Adipose tissue (tissue), 3 donors: ENCODE data around the gene RLN1. TPM values are rescaled to one million over a fixed set of nuclear protein-coding genes. Genes with fewer than 3 reads are reported as not detected.
"Not testable (repeated sequence)": the region's sequence is repeated elsewhere in the genome, so short reads cannot be mapped to it uniquely, and the experiment has no call there.

Experiments
- H3K27ac ChIP-seq: one replicate; pipeline ENCODE4 v1.5.1; 2013; ENCODE audit warnings: low read depth, low read length
- WGBS, 3 donors: extraction: QIAGEN DNeasy Blood & Tissue Kit; methylation state at CpG; one replicate each; pipeline ENCODE4 v1.1.7; 2013; 5-methylcytosine and 5-hydroxymethylcytosine counted together
- polyA plus RNA-seq, 3 donors: library from polyadenylated mRNA; stranded (reverse); fragments of 200-250 nt; gene quantifications; one replicate each; pipeline ENCODE4 v1.2.3, GENCODE V29; 2013
- donor health status: healthy with polysubstance abuse.
- donor health status: Bipolar disorder and iron deficiency.
- donor health status: healthy.

The RLN1 gene, protein sequence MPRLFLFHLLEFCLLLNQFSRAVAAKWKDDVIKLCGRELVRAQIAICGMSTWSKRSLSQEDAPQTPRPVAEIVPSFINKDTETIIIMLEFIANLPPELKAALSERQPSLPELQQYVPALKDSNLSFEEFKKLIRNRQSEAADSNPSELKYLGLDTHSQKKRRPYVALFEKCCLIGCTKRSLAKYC
- polyA plus RNA-seq, result under 1 TPM in 1 of 3 donors, not detected in 2; 0.18 TPM

DNA sequence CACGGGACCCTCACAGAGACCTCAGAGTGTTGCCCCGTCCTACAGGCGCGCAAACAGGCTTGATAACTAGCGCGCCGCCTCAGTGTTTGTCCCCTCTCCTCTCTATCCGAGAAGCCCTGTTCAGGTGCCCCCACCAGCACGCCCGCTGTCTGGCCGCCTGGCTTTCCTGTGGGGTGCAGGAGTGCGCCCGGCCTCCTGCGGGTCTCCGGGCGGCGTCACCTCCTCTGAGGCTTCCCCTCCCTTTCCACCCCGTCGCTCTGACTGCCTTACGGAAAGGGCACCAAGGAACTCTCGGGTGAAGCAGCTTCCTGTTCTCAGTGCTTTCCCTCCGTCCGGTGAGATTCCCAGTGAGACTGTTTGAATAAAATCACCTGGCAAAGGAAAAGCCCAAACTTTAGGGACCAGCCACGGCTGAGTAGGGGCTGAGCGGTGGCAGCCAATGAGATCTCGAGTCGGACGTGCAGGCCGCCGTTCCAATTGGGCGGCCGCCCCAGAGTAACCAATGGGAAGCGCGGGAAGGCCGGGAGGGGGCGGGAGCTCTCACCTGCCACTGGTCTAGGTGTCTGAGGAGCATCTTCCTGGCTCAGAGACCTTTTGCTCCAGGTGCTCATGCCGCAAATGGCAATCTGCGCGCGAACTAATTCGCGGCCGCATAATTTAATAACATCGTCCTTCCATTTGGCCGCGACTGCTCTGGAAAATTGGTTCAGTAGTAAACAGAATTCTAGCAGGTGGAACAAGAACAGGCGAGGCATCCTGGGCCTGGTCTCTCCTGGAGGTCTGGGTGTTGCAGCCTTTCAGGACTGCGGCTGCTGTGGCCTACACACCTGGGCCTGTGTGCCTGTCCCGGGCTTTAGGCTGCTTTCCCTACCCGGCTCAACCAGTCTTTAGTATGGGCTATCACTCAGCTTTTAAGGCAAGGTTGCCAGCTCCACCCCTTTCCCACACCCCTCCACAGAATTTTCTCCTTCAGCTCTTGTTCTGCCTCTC, at the start of gene RLN1:
TSS of gene RLN1 (minus strand) at position 885 of the 990 bp plus-strand sequence. CDS start at position 755, 130 bp downstream.
- WGBS, 3 donors, result 13 to 24% (median 23%) methylated on average over 14 of the region's 50 CpGs
- not testable (repeated sequence) for H3K27ac ChIP-seq

GRCh38 chr9:5389109-5389732, 49.5 kb upstream of the RLN1 start:
- H3K27ac ChIP-seq, result no peak overlapping the region
- 39 to 75% (median 41%) methylated on average over 3 of the region's 3 CpGs for WGBS, 3 donors

DNA sequence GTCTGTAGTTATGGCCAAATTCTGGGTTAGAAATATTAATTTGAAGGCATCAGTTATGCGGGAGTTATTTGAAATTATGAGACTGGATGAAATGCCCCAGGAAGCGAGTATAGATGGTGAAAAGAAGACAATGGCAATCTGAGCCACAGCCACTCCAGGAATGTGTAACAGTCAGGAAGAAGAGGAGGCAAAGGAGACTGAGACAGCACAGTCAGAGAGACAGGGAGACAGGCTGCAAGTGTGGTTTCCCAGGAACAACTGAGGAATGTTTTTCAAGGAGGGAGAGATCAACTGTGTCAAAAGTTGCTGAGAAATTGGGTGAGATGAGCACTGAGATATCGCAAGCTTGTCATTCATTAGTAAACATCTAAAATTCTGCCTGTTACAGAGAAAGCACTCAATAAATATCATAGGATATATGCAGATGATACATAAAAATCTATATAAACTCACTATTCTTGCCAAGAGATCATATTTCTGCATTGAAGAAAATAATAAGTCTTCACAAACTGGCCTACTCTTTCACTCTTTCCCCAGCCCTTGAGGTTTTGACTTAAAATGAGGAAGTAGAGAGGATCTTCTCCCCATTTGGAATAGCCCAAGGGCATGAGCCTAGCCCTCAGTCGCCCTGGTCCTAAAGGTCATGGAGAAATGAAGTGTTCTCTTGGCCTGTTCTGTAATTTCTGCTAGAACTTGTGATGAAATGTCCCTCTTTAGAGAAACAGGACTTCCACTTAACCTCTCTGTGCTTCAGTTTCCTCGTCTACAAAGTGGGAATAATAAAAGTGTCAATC, 48.5 kb upstream of the RLN1 start:
- 73 to 93% (median 79%) methylated on average over 5 of the region's 5 CpGs for WGBS, 3 donors

DNA sequence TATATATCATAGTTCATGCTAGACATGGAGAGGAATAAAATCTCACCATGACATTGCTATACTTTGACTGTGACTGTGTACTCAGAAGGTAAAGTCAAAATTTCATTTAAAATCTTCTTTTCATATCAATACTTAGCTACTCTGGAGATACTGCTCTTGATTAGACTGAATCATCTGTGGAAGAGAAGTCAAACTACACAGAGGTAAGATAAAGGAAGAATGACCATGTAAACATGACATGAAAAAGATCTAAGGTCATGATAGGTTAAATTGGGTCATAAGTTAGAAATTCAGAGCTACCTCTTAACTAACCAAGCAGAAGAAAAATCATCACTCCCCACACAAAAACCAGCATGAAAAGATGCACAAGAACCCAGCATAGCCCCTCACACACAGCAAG, 44.8 kb upstream of the RLN1 start:
- no peak overlapping the region for H3K27ac ChIP-seq

More for the DNA sequence above, 48.5 kb upstream of the RLN1 start:
- H3K27ac ChIP-seq, result no peak overlapping the region

DNA sequence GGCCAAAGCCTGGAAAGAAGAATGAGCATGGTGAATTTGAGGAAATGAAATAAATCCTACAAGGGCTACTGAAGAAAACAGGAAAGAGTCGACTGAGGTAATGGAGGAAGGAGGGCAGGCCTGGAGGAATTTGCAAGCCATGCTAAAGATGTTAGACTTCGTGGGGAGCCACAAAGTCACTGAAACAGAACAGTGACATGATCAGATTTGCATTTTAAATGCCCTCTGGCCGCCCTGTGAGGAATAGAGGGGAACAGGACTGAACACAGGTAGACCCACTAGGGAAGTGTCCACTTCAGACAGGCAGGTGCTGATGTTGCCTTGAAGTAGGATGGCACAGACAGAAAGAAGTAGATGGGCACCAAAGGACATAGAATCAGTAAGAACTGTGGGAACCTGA, 42.8 kb upstream of the RLN1 start:
- WGBS, 3 donors, result 76 to 84% (median 81%) methylated on average over 3 of the region's 3 CpGs
- no peak overlapping the region for H3K27ac ChIP-seq

- H3K27ac ChIP-seq, result no peak overlapping the region
- WGBS, 3 donors, result 71 to 81% (median 78%) methylated on average over 6 of the region's 6 CpGs
Observed at GRCh38 chr9:5375790-5376477, 36.3 kb upstream of the RLN1 start.

GRCh38 chr9:5375091-5375490, 35.4 kb upstream of the RLN1 start:
- H3K27ac ChIP-seq, result no peak overlapping the region
- WGBS, 3 donors, result 34 to 82% (median 77%) methylated on average over 1 of the region's 1 CpG

GRCh38 chr9:5364294-5365024, 24.8 kb upstream of the RLN1 start:
- WGBS, 3 donors, result 52 to 76% (median 54%) methylated on average over 3 of the region's 3 CpGs
- H3K27ac ChIP-seq, result no peak overlapping the region

DNA sequence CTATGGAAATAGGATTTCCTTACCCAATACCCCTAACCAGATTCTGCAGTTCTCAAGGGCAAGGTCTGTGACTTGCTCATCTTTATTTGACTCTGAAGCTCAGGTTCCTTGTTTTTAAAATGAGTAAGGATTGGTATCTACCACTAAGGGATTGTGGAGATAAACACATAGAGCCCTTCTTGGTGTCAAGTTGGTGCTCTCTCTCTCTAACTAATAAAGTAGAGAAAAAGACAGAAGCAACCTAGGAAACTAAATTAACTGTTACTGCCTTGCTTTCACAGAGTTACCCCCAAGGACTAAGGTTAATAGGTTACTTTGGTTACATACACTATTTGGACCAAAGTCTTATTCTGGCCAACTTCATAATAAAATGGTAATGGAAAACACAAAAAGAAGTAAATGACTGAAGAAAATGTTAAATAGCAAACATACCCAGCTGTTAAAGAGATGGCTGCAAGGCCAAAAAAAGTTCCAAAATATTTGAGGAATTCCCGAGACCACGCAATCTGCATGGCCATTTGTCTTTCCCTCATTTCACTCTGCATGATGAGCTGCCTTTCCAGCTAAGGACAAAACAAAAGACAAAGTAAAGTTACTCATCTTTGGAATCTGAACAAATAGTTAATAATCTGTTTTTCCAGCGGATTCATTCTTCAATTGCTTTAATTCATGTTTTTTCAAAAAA, 21.8 kb upstream of the RLN1 start:
- H3K27ac ChIP-seq, result no peak overlapping the region
- 79 to 94% (median 89%) methylated on average over 3 of the region's 3 CpGs for WGBS, 3 donors

GRCh38 chr9:5360341-5360740, 20.7 kb upstream of the RLN1 start:
- no peak overlapping the region for H3K27ac ChIP-seq

DNA sequence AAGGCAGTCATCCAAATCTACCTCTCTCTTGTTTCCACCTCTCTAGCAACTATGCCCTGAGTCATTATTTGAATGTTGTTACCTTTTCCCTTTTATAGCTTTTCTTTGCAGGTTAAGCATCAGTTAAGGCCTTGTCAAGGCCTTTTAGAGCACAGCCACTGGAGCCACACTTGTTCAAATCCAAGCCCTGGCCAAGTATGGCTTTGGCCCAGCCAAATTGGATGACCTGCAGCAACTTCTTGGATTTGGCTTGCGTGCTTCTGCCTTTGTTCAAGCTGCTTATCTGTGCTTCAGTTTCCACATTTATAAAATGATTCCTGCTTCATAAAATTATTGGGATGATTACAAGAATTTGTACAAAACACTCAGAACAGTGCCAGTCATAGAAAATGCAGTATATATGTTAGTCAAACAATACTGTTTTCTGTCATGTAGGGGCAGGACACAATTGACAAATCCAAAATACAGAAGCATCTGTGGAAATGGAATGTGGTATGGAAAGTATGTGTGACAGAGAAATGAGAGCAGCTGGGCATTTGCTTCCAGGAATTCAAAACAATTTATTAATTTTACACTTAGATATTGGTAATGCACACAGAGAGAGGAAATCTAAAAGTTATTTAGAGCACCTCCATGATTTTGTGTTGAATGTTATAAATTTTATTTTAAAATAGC, 17.9 kb upstream of the RLN1 start:
- 78 to 86% (median 84%) methylated on average over 1 of the region's 1 CpG for WGBS, 3 donors
- no peak overlapping the region for H3K27ac ChIP-seq

DNA sequence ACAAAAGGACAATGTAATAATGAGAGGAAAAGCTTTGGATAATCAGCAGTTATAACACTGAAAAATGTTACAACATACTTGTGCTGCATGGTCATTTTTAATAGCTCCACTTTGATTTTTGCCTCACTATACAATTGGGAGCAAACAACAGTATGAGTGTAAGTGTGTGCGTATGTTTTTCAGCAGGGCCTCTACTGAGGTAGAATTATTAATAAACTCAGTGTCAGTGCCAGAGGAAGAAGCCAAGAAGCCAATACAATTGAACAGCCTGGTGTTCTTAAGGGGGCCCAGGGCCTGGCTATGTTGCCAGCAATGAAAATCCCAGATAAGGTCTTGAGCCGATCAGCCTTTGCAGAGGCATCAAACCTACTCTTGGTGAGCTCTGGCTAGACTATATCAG, 16.1 kb upstream of the RLN1 start:
- 84 to 93% (median 89%) methylated on average over 2 of the region's 2 CpGs for WGBS, 3 donors
- no peak overlapping the region for H3K27ac ChIP-seq

- 97 to 100% (median 99%) methylated on average over 1 of the region's 1 CpG for WGBS, 3 donors
- no peak overlapping the region for H3K27ac ChIP-seq
Observed at GRCh38 chr9:5355226-5355625, 15.6 kb upstream of the RLN1 start.

GRCh38 chr9:5354184-5354583, 14.5 kb upstream of the RLN1 start:
- no peak overlapping the region for H3K27ac ChIP-seq
- WGBS, 3 donors, result 86 to 90% (median 89%) methylated on average over 2 of the region's 2 CpGs

GRCh38 chr9:5352637-5353248, 13.1 kb upstream of the RLN1 start:
- no peak overlapping the region for H3K27ac ChIP-seq
- WGBS, 3 donors, result 76 to 86% (median 77%) methylated on average over 1 of the region's 1 CpG

DNA sequence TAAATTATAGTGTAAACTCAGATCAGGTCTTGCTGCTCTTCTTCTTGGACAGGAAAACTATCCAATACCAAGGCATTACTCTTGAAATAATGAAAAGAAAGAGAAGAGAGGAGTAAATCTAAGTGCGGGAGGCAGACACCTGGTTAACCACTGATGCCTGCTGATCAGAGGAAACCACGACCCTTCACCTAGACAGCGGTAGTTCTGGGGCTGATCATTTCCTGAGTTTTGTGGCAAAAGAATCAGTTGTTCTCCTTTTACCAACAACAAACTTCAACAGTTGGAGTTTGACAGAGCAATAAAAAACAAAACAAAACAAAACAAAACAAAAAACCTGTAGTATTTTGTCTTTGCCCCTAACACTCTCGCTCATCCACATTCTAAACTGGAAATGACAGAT, 3.0 kb downstream of the RLN1 start:
- WGBS, 3 donors, result 45 to 78% (median 50%) methylated on average over 4 of the region's 4 CpGs
- no peak overlapping the region for H3K27ac ChIP-seq
